ENCODE data around the gene ADAMTS17.

Gene ADAMTS17

GRCh38 chr15:100346866-100347512, 5.2 kb upstream of the ADAMTS17 start:
- no peak overlapping the region for H3K4me2 ChIP-seq (ENCODE audit: low read length)
- no peaks in the 10 kb centered on the region for H3K4me1 ChIP-seq
- no peaks in the 10 kb centered on the region for H3K27me3 ChIP-seq (ENCODE audit: control insufficient read depth, insufficient read depth, low read length)
- H3K36me3 ChIP-seq (ENCODE audit: control insufficient read depth, insufficient read depth, low read length): no peaks in the 10 kb centered on the region
- H3K79me2 ChIP-seq: no peaks in the 10 kb centered on the region
- no peaks in the 10 kb centered on the region for H3K9me3 ChIP-seq (ENCODE audit: control insufficient read depth, low read length)
- H2AFZ ChIP-seq: no peak overlapping the region
- no peak overlapping the region for H3K27ac ChIP-seq
- H3K9ac ChIP-seq: no peak overlapping the region
- H3K4me3 ChIP-seq (ENCODE audit: low read depth, low read length): no peak overlapping the region
- TF ChIP-seq, protein P1, sequence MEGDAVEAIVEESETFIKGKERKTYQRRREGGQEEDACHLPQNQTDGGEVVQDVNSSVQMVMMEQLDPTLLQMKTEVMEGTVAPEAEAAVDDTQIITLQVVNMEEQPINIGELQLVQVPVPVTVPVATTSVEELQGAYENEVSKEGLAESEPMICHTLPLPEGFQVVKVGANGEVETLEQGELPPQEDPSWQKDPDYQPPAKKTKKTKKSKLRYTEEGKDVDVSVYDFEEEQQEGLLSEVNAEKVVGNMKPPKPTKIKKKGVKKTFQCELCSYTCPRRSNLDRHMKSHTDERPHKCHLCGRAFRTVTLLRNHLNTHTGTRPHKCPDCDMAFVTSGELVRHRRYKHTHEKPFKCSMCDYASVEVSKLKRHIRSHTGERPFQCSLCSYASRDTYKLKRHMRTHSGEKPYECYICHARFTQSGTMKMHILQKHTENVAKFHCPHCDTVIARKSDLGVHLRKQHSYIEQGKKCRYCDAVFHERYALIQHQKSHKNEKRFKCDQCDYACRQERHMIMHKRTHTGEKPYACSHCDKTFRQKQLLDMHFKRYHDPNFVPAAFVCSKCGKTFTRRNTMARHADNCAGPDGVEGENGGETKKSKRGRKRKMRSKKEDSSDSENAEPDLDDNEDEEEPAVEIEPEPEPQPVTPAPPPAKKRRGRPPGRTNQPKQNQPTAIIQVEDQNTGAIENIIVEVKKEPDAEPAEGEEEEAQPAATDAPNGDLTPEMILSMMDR (IDR thresholded peaks at IDR 0.05): no peak

- TF ChIP-seq, protein P1 (IDR thresholded peaks at IDR 0.05): no peak
- no peak overlapping the region for H3K4me2 ChIP-seq (ENCODE audit: low read length)
- no peak overlapping the region for H3K27ac ChIP-seq
- H3K9me3 ChIP-seq (ENCODE audit: control insufficient read depth, low read length): no peaks in the 10 kb centered on the region
- no peak overlapping the region for H3K9ac ChIP-seq
- no peaks in the 10 kb centered on the region for H3K79me2 ChIP-seq
- H3K36me3 ChIP-seq (ENCODE audit: control insufficient read depth, insufficient read depth, low read length): no peaks in the 10 kb centered on the region
- no peaks in the 10 kb centered on the region for H3K4me1 ChIP-seq
- H3K4me3 ChIP-seq (ENCODE audit: low read depth, low read length): no peak overlapping the region
- no peak overlapping the region for H2AFZ ChIP-seq
- no peaks in the 10 kb centered on the region for H3K27me3 ChIP-seq (ENCODE audit: control insufficient read depth, insufficient read depth, low read length)
These were observed 3.7 kb upstream of the ADAMTS17 start for GRCh38 chr15:100345438-100345837.

DNA sequence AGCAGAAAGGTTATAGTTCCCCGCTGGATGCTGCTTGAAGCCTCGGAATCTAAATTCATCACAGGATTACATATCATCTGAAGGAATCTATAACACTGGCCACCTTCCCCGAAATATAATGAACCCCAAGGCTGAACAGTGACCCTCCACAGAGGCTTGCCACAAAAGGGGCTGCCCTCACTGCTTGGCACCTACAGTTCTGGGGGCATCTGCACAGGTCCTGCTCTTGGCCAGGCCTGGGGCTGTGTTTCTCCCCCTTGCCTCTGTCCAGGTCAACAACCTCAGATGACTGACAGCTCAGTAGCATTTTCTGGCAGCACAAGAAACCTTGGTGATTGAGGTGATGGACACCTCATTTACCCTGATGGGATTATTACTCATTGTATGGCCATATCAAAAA, 1.5 kb upstream of the ADAMTS17 start:
- Histone ChIP-seq H3K4me3 (ENCODE audit: low read depth, low read length) (no peak overlapping the region), H3K79me2 (no peaks in the 10 kb centered on the region), H3K9me3 (ENCODE audit: control insufficient read depth, low read length) (no peaks in the 10 kb centered on the region), H3K27ac (no peak overlapping the region), H3K27me3 (ENCODE audit: control insufficient read depth, insufficient read depth, low read length) (no peaks in the 10 kb centered on the region), H3K9ac (no peak overlapping the region), H3K36me3 (ENCODE audit: control insufficient read depth, insufficient read depth, low read length) (no peaks in the 10 kb centered on the region), H3K4me2 (ENCODE audit: low read length) (no peak overlapping the region), H3K4me1 (no peaks in the 10 kb centered on the region), H2AFZ (no peak overlapping the region)
- TF ChIP-seq, protein P1 (IDR thresholded peaks at IDR 0.05): no peak

DNA sequence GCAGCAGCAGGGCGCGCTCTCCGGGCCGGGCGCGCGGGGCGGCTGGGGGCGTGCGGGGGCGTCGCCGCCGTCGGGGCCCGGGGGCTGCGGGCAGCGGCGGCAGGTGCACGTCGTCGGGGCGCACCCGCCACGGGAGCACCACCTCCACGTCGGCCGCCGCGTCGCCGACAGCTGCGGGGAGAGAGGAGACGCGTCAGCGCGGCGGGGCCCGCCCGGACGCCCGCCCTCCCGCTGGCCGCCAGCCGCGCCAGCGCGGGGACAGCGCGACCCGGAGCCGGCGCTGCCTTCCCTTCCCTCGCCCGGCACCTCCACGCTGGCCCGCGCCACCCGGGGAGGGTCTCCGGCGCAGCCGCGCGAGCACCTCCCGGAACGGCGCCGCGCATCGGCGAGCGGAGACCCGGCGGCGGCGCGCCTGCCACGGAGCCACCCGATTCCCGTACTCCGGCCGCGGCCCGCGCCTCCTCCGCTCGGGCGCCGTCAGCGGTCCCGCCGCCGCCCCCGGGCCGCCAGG, 481 bp downstream of the ADAMTS17 start:
- Histone ChIP-seq H3K36me3 (ENCODE audit: control insufficient read depth, insufficient read depth, low read length) (no peaks in the 10 kb centered on the region), H3K9ac (no peak overlapping the region), H3K4me3 (ENCODE audit: low read depth, low read length) (peak overlapping the region; percentile 52), H2AFZ (peak overlapping the region; percentile 84), H3K27me3 (ENCODE audit: control insufficient read depth, insufficient read depth, low read length) (no peaks in the 10 kb centered on the region), H3K4me2 (ENCODE audit: low read length) (peak overlapping the region; percentile 95), H3K9me3 (ENCODE audit: control insufficient read depth, low read length) (no peaks in the 10 kb centered on the region), H3K79me2 (no peaks in the 10 kb centered on the region), H3K4me1 (no peaks in the 10 kb centered on the region), H3K27ac (no peak overlapping the region)
- TF ChIP-seq, protein P1 (IDR thresholded peaks at IDR 0.05): no peak

DNA sequence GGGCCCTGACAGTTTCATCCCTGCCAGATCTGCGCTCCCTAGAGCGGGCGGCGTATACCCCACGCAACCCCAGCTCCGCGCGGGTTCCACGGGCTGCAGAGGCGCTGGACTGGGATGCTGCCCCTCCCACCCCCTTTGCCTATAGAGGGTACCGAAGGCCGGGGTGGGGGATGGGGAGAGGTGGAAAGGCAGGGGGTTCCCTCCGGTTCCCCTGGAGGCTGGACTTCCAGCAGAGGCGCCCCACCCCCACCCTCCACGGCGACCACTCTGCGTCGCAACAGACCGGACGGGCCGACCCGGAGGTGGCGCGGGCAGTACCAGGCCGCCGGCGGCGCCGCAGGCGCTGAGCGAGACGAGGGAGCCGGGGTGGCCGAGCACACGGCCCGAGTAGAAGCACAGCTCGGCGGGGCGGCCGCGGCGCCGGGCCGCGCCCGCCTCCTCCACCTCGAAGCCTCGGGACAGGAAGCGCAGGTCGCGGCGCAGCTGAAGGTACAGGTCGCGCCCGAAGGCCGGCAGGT, 995 bp downstream of the ADAMTS17 start:
- H3K9ac ChIP-seq: no peak overlapping the region
- H3K27me3 ChIP-seq (ENCODE audit: control insufficient read depth, insufficient read depth, low read length): no peaks in the 10 kb centered on the region
- no peak overlapping the region for H3K4me2 ChIP-seq (ENCODE audit: low read length)
- no peaks in the 10 kb centered on the region for H3K79me2 ChIP-seq
- TF ChIP-seq, protein P1 (IDR thresholded peaks at IDR 0.05): no peak
- no peak overlapping the region for H3K4me3 ChIP-seq (ENCODE audit: low read depth, low read length)
- H3K27ac ChIP-seq: no peak overlapping the region
- H3K4me1 ChIP-seq: no peaks in the 10 kb centered on the region
- no peak overlapping the region for H2AFZ ChIP-seq
- H3K9me3 ChIP-seq (ENCODE audit: control insufficient read depth, low read length): no peaks in the 10 kb centered on the region
- H3K36me3 ChIP-seq (ENCODE audit: control insufficient read depth, insufficient read depth, low read length): no peaks in the 10 kb centered on the region
